Measurements from ENCODE around the gene APBA2.

APBA2 gene

GRCh38 chr15:29018120-29018805 is 132.5 kb downstream of the APBA2 start:
- no peak overlapping the region for H3K9ac ChIP-seq (ENCODE audit: low read length)
- WGBS = 94% methylated on average over 8 of the region's 8 CpGs

GRCh38 chr15:29018995-29019976 is 133.5 kb downstream of the APBA2 start:
- no peaks in the 10 kb centered on the region for H3K4me1 ChIP-seq (ENCODE audit: control insufficient read depth, insufficient read depth, low read depth, low read length)
- H3K36me3 ChIP-seq (ENCODE audit: control insufficient read depth in 1 of 2, insufficient read depth in 2 of 2, low read depth in 1 of 2, low read length in 2 of 2) = no peaks in the 10 kb centered on the region
- peak overlapping the region; percentile 31 for H4K8ac ChIP-seq (ENCODE audit: low read length)
- H3K18ac ChIP-seq (ENCODE audit: low read depth in 1 of 2, low read length in 2 of 2) = no peak overlapping the region
- no peak overlapping the region for H3K9ac ChIP-seq (ENCODE audit: low read length)
- H2BK15ac ChIP-seq (ENCODE audit: low read depth, poor library complexity, severe bottlenecking) = no peak overlapping the region
- H3K14ac ChIP-seq (ENCODE audit: low read length in 2 of 2) = peak overlapping the region in 1 of 2 experiments; percentile 72
- peak overlapping the region in 1 of 2 experiments; percentile 14 for H3K23ac ChIP-seq (ENCODE audit: low read length in 2 of 2)
- H3K79me1 ChIP-seq (replicated peaks; ENCODE audit: low read length, poor library complexity, severe bottlenecking) = no peaks in the 10 kb centered on the region
- H3K4ac ChIP-seq (ENCODE audit: low read depth in 1 of 2, low read length in 2 of 2) = peak overlapping the region in 1 of 2 experiments; percentile 43
- no peak for DNase-seq
- no peak overlapping the region for H2BK120ac ChIP-seq (ENCODE audit: low read depth, low read length)
- H3K27ac ChIP-seq (ENCODE audit: low read length, poor library complexity, severe bottlenecking) = no peak overlapping the region
- H3K9me3 ChIP-seq (ENCODE audit: control insufficient read depth, low read length) = no peaks in the 10 kb centered on the region
- no peak overlapping the region for H3K4me3 ChIP-seq (ENCODE audit: insufficient read depth in 1 of 2, low read depth in 1 of 2, low read length in 2 of 2)
- H4K91ac ChIP-seq (ENCODE audit: low read length) = peak overlapping the region; percentile 21
- WGBS = 70% methylated on average over 6 of the region's 9 CpGs
- H2BK12ac ChIP-seq (ENCODE audit: low read length in 2 of 2) = no peak overlapping the region
- H2BK5ac ChIP-seq (ENCODE audit: low read depth, low read length, poor library complexity, severe bottlenecking) = no peak overlapping the region
- peaks cover 0 to 4% of the 10 kb centered on the region in 2 experiments for H3K27me3 ChIP-seq (ENCODE audit: control insufficient read depth in 1 of 2, insufficient read depth in 1 of 2, low read length in 2 of 2)
- no peak overlapping the region for H2AK5ac ChIP-seq (ENCODE audit: low read length, severe bottlenecking)
- H2AFZ ChIP-seq (ENCODE audit: low read depth, low read length) = no peak overlapping the region
- no peak overlapping the region for H3K4me2 ChIP-seq (ENCODE audit: low read length, poor library complexity, severe bottlenecking)

More at GRCh38 chr15:29018120-29018805, 132.5 kb downstream of the APBA2 start:
- Histone ChIP-seq H2AK5ac (ENCODE audit: low read length, severe bottlenecking) (no peak overlapping the region), H3K4me3 (ENCODE audit: insufficient read depth in 1 of 2, low read depth in 1 of 2, low read length in 2 of 2) (no peak overlapping the region), H2BK5ac (ENCODE audit: low read depth, low read length, poor library complexity, severe bottlenecking) (no peak overlapping the region), H4K8ac (ENCODE audit: low read length) (no peak overlapping the region), H3K9me3 (ENCODE audit: control insufficient read depth, low read length) (no peaks in the 10 kb centered on the region), H3K27ac (ENCODE audit: low read length, poor library complexity, severe bottlenecking) (no peak overlapping the region), H3K36me3 (ENCODE audit: control insufficient read depth in 1 of 2, insufficient read depth in 2 of 2, low read depth in 1 of 2, low read length in 2 of 2) (no peaks in the 10 kb centered on the region), H3K18ac (ENCODE audit: low read depth in 1 of 2, low read length in 2 of 2) (peak overlapping the region in 1 of 2 experiments; percentile 21), H3K79me1 (replicated peaks; ENCODE audit: low read length, poor library complexity, severe bottlenecking) (no peaks in the 10 kb centered on the region), H3K4me2 (ENCODE audit: low read length, poor library complexity, severe bottlenecking) (no peak overlapping the region), H3K27me3 (ENCODE audit: control insufficient read depth in 1 of 2, insufficient read depth in 1 of 2, low read length in 2 of 2) (peaks cover 0 to 4% of the 10 kb centered on the region in 2 experiments), H4K91ac (ENCODE audit: low read length) (peak overlapping the region; percentile 18), H3K4ac (ENCODE audit: low read depth in 1 of 2, low read length in 2 of 2) (no peak overlapping the region), H3K4me1 (ENCODE audit: control insufficient read depth, insufficient read depth, low read depth, low read length) (no peaks in the 10 kb centered on the region), H3K14ac (ENCODE audit: low read length in 2 of 2) (peak overlapping the region in 1 of 2 experiments; percentile 72), H2BK15ac (ENCODE audit: low read depth, poor library complexity, severe bottlenecking) (no peak overlapping the region), H3K23ac (ENCODE audit: low read length in 2 of 2) (no peak overlapping the region), H2AFZ (ENCODE audit: low read depth, low read length) (no peak overlapping the region), H2BK120ac (ENCODE audit: low read depth, low read length) (no peak overlapping the region), H2BK12ac (ENCODE audit: low read length in 2 of 2) (peak overlapping the region in 1 of 2 experiments; percentile 33)
- DNase-seq = no peak

- no peaks in the 10 kb centered on the region for H3K79me1 ChIP-seq (replicated peaks; ENCODE audit: low read length, poor library complexity, severe bottlenecking)
- DNase-seq = no peak
Measured at GRCh38 chr15:29021857-29022256, 136.1 kb downstream of the APBA2 start.

GRCh38 chr15:29024662-29025061 is 138.9 kb downstream of the APBA2 start:
- H2AFZ ChIP-seq (ENCODE audit: low read depth, low read length) = no peak overlapping the region

More at GRCh38 chr15:29021857-29022256, 136.1 kb downstream of the APBA2 start:
- H3K4me1 ChIP-seq (ENCODE audit: control insufficient read depth, insufficient read depth, low read depth, low read length) = no peaks in the 10 kb centered on the region
- no peaks in the 10 kb centered on the region for H3K36me3 ChIP-seq (ENCODE audit: control insufficient read depth in 1 of 2, insufficient read depth in 2 of 2, low read depth in 1 of 2, low read length in 2 of 2)
- H3K4me3 ChIP-seq (ENCODE audit: insufficient read depth in 1 of 2, low read depth in 1 of 2, low read length in 2 of 2) = no peak overlapping the region
- H2BK15ac ChIP-seq (ENCODE audit: low read depth, poor library complexity, severe bottlenecking) = no peak overlapping the region
- H3K4ac ChIP-seq (ENCODE audit: low read depth in 1 of 2, low read length in 2 of 2) = no peak overlapping the region
- no peak overlapping the region for H2AFZ ChIP-seq (ENCODE audit: low read depth, low read length)
- peaks cover 0 to 4% of the 10 kb centered on the region in 2 experiments for H3K27me3 ChIP-seq (ENCODE audit: control insufficient read depth in 1 of 2, insufficient read depth in 1 of 2, low read length in 2 of 2)
- H3K27ac ChIP-seq (ENCODE audit: low read length, poor library complexity, severe bottlenecking) = no peak overlapping the region
- H2BK12ac ChIP-seq (ENCODE audit: low read length in 2 of 2) = no peak overlapping the region
- H3K4me2 ChIP-seq (ENCODE audit: low read length, poor library complexity, severe bottlenecking) = no peak overlapping the region
- H4K91ac ChIP-seq (ENCODE audit: low read length) = no peak overlapping the region
- H2BK120ac ChIP-seq (ENCODE audit: low read depth, low read length) = no peak overlapping the region
- no peaks in the 10 kb centered on the region for H3K9me3 ChIP-seq (ENCODE audit: control insufficient read depth, low read length)
- H4K8ac ChIP-seq (ENCODE audit: low read length) = no peak overlapping the region
- WGBS = 92% methylated on average over 5 of the region's 7 CpGs
- no peak overlapping the region for H3K23ac ChIP-seq (ENCODE audit: low read length in 2 of 2)
- no peak overlapping the region for H3K9ac ChIP-seq (ENCODE audit: low read length)
- no peak overlapping the region for H3K14ac ChIP-seq (ENCODE audit: low read length in 2 of 2)
- no peak overlapping the region for H3K18ac ChIP-seq (ENCODE audit: low read depth in 1 of 2, low read length in 2 of 2)
- no peak overlapping the region for H2BK5ac ChIP-seq (ENCODE audit: low read depth, low read length, poor library complexity, severe bottlenecking)
- no peak overlapping the region for H2AK5ac ChIP-seq (ENCODE audit: low read length, severe bottlenecking)

More at GRCh38 chr15:29024662-29025061, 138.9 kb downstream of the APBA2 start:
- H3K27ac ChIP-seq (ENCODE audit: low read length, poor library complexity, severe bottlenecking) = no peak overlapping the region
- H4K8ac ChIP-seq (ENCODE audit: low read length) = no peak overlapping the region
- H3K23ac ChIP-seq (ENCODE audit: low read length in 2 of 2) = no peak overlapping the region
- no peak overlapping the region for H3K4ac ChIP-seq (ENCODE audit: low read depth in 1 of 2, low read length in 2 of 2)
- H3K9me3 ChIP-seq (ENCODE audit: control insufficient read depth, low read length) = no peaks in the 10 kb centered on the region
- no peak overlapping the region for H3K14ac ChIP-seq (ENCODE audit: low read length in 2 of 2)
- H3K27me3 ChIP-seq (ENCODE audit: control insufficient read depth in 1 of 2, insufficient read depth in 1 of 2, low read length in 2 of 2) = no peaks in the 10 kb centered on the region
- H3K4me2 ChIP-seq (ENCODE audit: low read length, poor library complexity, severe bottlenecking) = no peak overlapping the region
- DNase-seq = no peak
- no peak overlapping the region for H3K4me3 ChIP-seq (ENCODE audit: insufficient read depth in 1 of 2, low read depth in 1 of 2, low read length in 2 of 2)
- no peaks in the 10 kb centered on the region for H3K4me1 ChIP-seq (ENCODE audit: control insufficient read depth, insufficient read depth, low read depth, low read length)
- no peak overlapping the region for H3K9ac ChIP-seq (ENCODE audit: low read length)
- H2BK120ac ChIP-seq (ENCODE audit: low read depth, low read length) = no peak overlapping the region
- no peaks in the 10 kb centered on the region for H3K79me1 ChIP-seq (replicated peaks; ENCODE audit: low read length, poor library complexity, severe bottlenecking)
- no peak overlapping the region for H2AK5ac ChIP-seq (ENCODE audit: low read length, severe bottlenecking)
- H2BK15ac ChIP-seq (ENCODE audit: low read depth, poor library complexity, severe bottlenecking) = no peak overlapping the region
- H2BK12ac ChIP-seq (ENCODE audit: low read length in 2 of 2) = no peak overlapping the region
- H2BK5ac ChIP-seq (ENCODE audit: low read depth, low read length, poor library complexity, severe bottlenecking) = no peak overlapping the region
- no peak overlapping the region for H4K91ac ChIP-seq (ENCODE audit: low read length)
- WGBS = 74% methylated on average over 5 of the region's 5 CpGs
- no peaks in the 10 kb centered on the region for H3K36me3 ChIP-seq (ENCODE audit: control insufficient read depth in 1 of 2, insufficient read depth in 2 of 2, low read depth in 1 of 2, low read length in 2 of 2)
- no peak overlapping the region for H3K18ac ChIP-seq (ENCODE audit: low read depth in 1 of 2, low read length in 2 of 2)
